H9 (cell line): ENCODE measurements around the gene GNPDA1. TPM values are rescaled to one million over a fixed set of nuclear protein-coding genes. Genes with fewer than 3 reads are reported as not detected.

Source experiments
- DNase-seq: peaks from one replicate; pipeline ENCODE4 v3.0.0-alpha.2; 2017
- H2AFZ ChIP-seq: one replicate; pipeline ENCODE4 v1.6.1; 2013; ENCODE audit warnings: mild to moderate bottlenecking, low read length, control low read depth, moderate library complexity
- H2AK5ac ChIP-seq: 2 replicates; pipeline ENCODE4 v1.6.1; 2013; ENCODE audit warnings: low read length, control low read depth, mixed read lengths; ENCODE audit not compliant: insufficient read length
- H2BK120ac ChIP-seq: one replicate; pipeline ENCODE4 v1.6.1; 2013; ENCODE audit warnings: low read depth, mild to moderate bottlenecking, low read length, control low read depth, inconsistent platforms; ENCODE audit not compliant: poor library complexity, severe bottlenecking
- H2BK12ac ChIP-seq: 2 replicates; pipeline ENCODE4 v1.6.1; 2013; ENCODE audit warnings: low read length, control low read depth, mixed read lengths, low read depth; ENCODE audit not compliant: insufficient read length
- H2BK15ac ChIP-seq: 2 replicates; pipeline ENCODE4 v1.6.1; 2013; ENCODE audit warnings: low read depth, low read length, control low read depth
- H2BK20ac ChIP-seq: one replicate; pipeline ENCODE4 v1.6.1; 2013; ENCODE audit warnings: low read depth, mild to moderate bottlenecking, low read length, control low read depth, inconsistent platforms; ENCODE audit not compliant: poor library complexity, severe bottlenecking
- H2BK5ac ChIP-seq: 2 replicates; pipeline ENCODE4 v1.6.1; 2013; ENCODE audit warnings: low read length, control low read depth, mixed read lengths; ENCODE audit not compliant: insufficient read length
- H3K14ac ChIP-seq: 2 replicates; pipeline ENCODE4 v1.6.1; 2013; ENCODE audit warnings: low read length, control low read depth; ENCODE audit not compliant: insufficient read depth
- H3K18ac ChIP-seq: 2 replicates; pipeline ENCODE4 v1.6.1; 2013; ENCODE audit warnings: low read depth, mild to moderate bottlenecking, mixed read lengths, low read length, control low read depth; ENCODE audit not compliant: insufficient read length
- H3K23ac ChIP-seq: 2 replicates; pipeline ENCODE4 v1.6.1; 2013; ENCODE audit warnings: low read length, control low read depth, mixed read lengths, low read depth; ENCODE audit not compliant: insufficient read length
- H3K23me2 ChIP-seq: 2 replicates; pipeline ENCODE4 v1.6.1; 2013; ENCODE audit warnings: low read depth, mild to moderate bottlenecking, mixed read lengths, low read length, control low read depth; ENCODE audit not compliant: insufficient read length, poor library complexity, severe bottlenecking
- H3K27ac ChIP-seq: 2 replicates; pipeline ENCODE4 v1.5.1; 2013; ENCODE audit warnings: low read length, control low read depth, mixed read lengths, low read depth; ENCODE audit not compliant: insufficient read length
- H3K27me3 ChIP-seq: 2 replicates; pipeline ENCODE4 v1.6.1; 2013; ENCODE audit warnings: low read length, control low read depth, inconsistent platforms; ENCODE audit not compliant: insufficient read depth
- H3K4ac ChIP-seq: 2 replicates; pipeline ENCODE4 v1.6.1; 2013; ENCODE audit warnings: low read depth, mild to moderate bottlenecking, control low read depth, inconsistent platforms, low read length, moderate library complexity
- H3K4me1 ChIP-seq: 2 replicates; pipeline ENCODE4 v1.6.1; 2013; ENCODE audit warnings: low read length, control low read depth, inconsistent platforms; ENCODE audit not compliant: insufficient read depth
- H3K4me2 ChIP-seq: 2 replicates; pipeline ENCODE4 v1.6.1; 2013; ENCODE audit warnings: low read length, control low read depth, mixed read lengths; ENCODE audit not compliant: insufficient read length, insufficient read depth
- H3K56ac ChIP-seq: 2 replicates; pipeline ENCODE4 v1.6.1; 2013; ENCODE audit warnings: low read depth, mild to moderate bottlenecking, mixed read lengths, low read length, control low read depth; ENCODE audit not compliant: insufficient read length
- H3K79me1 ChIP-seq: 2 replicates; pipeline ENCODE4 v1.6.1; 2013; ENCODE audit warnings: low read depth, mild to moderate bottlenecking, moderate library complexity, low read length, control low read depth, inconsistent platforms; ENCODE audit not compliant: insufficient read depth, poor library complexity, severe bottlenecking
- H3K79me2 ChIP-seq: 2 replicates; pipeline ENCODE4 v1.6.1; 2013; ENCODE audit warnings: low read length, control low read depth, inconsistent platforms; ENCODE audit not compliant: insufficient read depth
- H3K9ac ChIP-seq: 2 replicates; pipeline ENCODE4 v1.6.1; 2013; ENCODE audit warnings: low read length, control low read depth, mixed read lengths; ENCODE audit not compliant: insufficient read length; ENCODE audit errors: extremely low read depth
- H3K9me3 ChIP-seq: one replicate; pipeline ENCODE4 v1.6.1; 2013; ENCODE audit warnings: low read depth, low read length, inconsistent platforms; ENCODE audit not compliant: control insufficient read depth
- H3T11ph ChIP-seq: one replicate; pipeline ENCODE4 v1.6.1; 2013; ENCODE audit warnings: mild to moderate bottlenecking, low read length, control low read depth, inconsistent platforms
- H4K20me1 ChIP-seq: one replicate; pipeline ENCODE4 v1.6.1; 2013; ENCODE audit not compliant: control insufficient read depth, insufficient read length, insufficient read depth
- H4K5ac ChIP-seq: 2 replicates; pipeline ENCODE4 v1.6.1; 2013; ENCODE audit warnings: low read depth, mild to moderate bottlenecking, mixed read lengths, low read length, control low read depth; ENCODE audit not compliant: insufficient read length
- H4K8ac ChIP-seq: replicated peaks from 2 replicates; pipeline ENCODE4 v1.6.1; 2013; ENCODE audit warnings: low read length, control low read depth, mixed read lengths, low read depth; ENCODE audit not compliant: insufficient read length
- H4K91ac ChIP-seq: 2 replicates; pipeline ENCODE4 v1.6.1; 2013; ENCODE audit warnings: low read depth, mild to moderate bottlenecking, moderate library complexity, mixed read lengths, low read length, control low read depth; ENCODE audit not compliant: insufficient read length
- H3K27ac Mint-ChIP-seq, 3 experiments: 2 replicates in 2 of 3; 3 replicates in 1 of 3; pipeline ENCODE4 v1.8.0; 2020 to 2021; ENCODE audit warnings: mixed read lengths in 3 of 3, mild to moderate bottlenecking in 1 of 3, moderate library complexity in 1 of 3
- H3K27me3 Mint-ChIP-seq: 2 replicates; pipeline ENCODE4 v1.8.0; 2021; ENCODE audit warnings: low read depth, mild to moderate bottlenecking, moderate library complexity, mixed read lengths
- H3K36me3 Mint-ChIP-seq, 3 experiments: 2 replicates in 2 of 3; 3 replicates in 1 of 3; pipeline ENCODE4 v1.8.0; 2020 to 2021; ENCODE audit warnings: low read depth in 3 of 3, mixed read lengths in 3 of 3; ENCODE audit not compliant: insufficient read depth in 1 of 3
- H3K4me1 Mint-ChIP-seq, 2 experiments: 2 replicates each; pipeline ENCODE4 v1.8.0; 2020; ENCODE audit warnings: mixed read lengths in 2 of 2
- H3K4me3 Mint-ChIP-seq, 2 experiments: 2 replicates in 1 of 2; 3 replicates in 1 of 2; pipeline ENCODE4 v1.8.0; 2020 to 2021; ENCODE audit warnings: mild to moderate bottlenecking in 2 of 2, mixed read lengths in 2 of 2, moderate library complexity in 1 of 2
- H3K9me3 Mint-ChIP-seq, 2 experiments: 2 replicates in 1 of 2; 3 replicates in 1 of 2; pipeline ENCODE4 v1.8.0; 2020; ENCODE audit warnings: mild to moderate bottlenecking in 2 of 2, mixed read lengths in 2 of 2, moderate library complexity in 1 of 2
- CTCF ChIP-seq: fragments of 200-600 bp; sonication (generic); conservative IDR thresholded peaks from 3 replicates; pipeline ENCODE4 v1.8.0; 2021; ENCODE audit warnings: antibody characterized with exemption, mild to moderate bottlenecking
- total RNA-seq: library from RNA; stranded (reverse); gene quantifications from 2 replicates; pipeline ENCODE4 v1.2.1, GENCODE V29; 2021

Gene GNPDA1
- total RNA-seq, 1 experiment from 2014 or later, result 66.8 TPM

DNA sequence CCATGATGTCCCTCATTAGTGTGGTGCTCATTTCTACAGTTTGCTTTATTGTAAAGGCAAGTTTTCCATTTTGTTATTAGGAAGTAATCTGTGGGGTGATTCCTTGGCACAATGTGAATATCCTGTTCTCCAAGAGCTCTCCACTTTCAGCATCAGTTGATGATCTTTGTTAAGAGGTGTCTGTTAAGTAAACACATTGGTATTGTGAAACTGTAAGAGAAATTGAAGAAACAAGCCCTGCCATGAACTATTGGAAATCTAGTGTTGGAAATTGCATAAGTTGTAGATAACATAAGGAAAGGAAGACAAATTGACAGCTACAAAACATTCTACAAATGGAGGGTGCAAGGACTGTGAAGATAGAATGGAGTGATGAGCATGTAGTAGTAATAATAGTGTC is 26.8 kb downstream of the GNPDA1 start:
- Histone ChIP-seq H2AK5ac (no peak overlapping the region), H3K9ac (no peak overlapping the region)

More for the DNA sequence above, 26.8 kb downstream of the GNPDA1 start:
- Histone ChIP-seq H3K23ac (no peak overlapping the region), H3K9me3 (no peaks in the 10 kb centered on the region), H3K79me1 (no peaks in the 10 kb centered on the region), H3K23me2 (no peaks in the 10 kb centered on the region), H4K8ac (no peak overlapping the region), H3K18ac (no peak overlapping the region), H4K20me1 (no peaks in the 10 kb centered on the region), H2BK20ac (no peak overlapping the region), H3T11ph (no peak overlapping the region), H3K27ac (no peak overlapping the region), H3K4me1 (no peaks in the 10 kb centered on the region), H3K56ac (no peak overlapping the region), H2BK15ac (no peak overlapping the region), H3K4me2 (no peak overlapping the region), H3K14ac (no peak overlapping the region), H2BK5ac (no peak overlapping the region), H3K27me3 (no peaks in the 10 kb centered on the region), H2BK12ac (no peak overlapping the region), H4K91ac (no peak overlapping the region), H2BK120ac (no peak overlapping the region), H3K4ac (no peak overlapping the region), H2AFZ (no peak overlapping the region), H3K79me2 (no peaks in the 10 kb centered on the region), H4K5ac (no peak overlapping the region)
- Mint-ChIP-seq H3K27ac (no peak overlapping the region), H3K4me3 (no peak overlapping the region), H3K27me3 (no peaks in the 10 kb centered on the region), H3K4me1 (no peaks in the 10 kb centered on the region), H3K9me3 (no peaks in the 10 kb centered on the region), H3K36me3 (peaks cover 5 to 52% (median 46%) of the 10 kb centered on the region in 3 experiments; a peak in 5 of 7 replicates)
- TF ChIP-seq CTCF, result no peak
- no peak for DNase-seq
